NCI-H446 treated with DMSO at 0.1 percent for 48 hours (cell line): ENCODE measurements around the gene PLTP.

ENCODE experiments used
- DNase-seq: peaks from one replicate; lab custom pipeline; 2025; lab: John Stamatoyannopoulos, UW

The PLTP gene

DNA sequence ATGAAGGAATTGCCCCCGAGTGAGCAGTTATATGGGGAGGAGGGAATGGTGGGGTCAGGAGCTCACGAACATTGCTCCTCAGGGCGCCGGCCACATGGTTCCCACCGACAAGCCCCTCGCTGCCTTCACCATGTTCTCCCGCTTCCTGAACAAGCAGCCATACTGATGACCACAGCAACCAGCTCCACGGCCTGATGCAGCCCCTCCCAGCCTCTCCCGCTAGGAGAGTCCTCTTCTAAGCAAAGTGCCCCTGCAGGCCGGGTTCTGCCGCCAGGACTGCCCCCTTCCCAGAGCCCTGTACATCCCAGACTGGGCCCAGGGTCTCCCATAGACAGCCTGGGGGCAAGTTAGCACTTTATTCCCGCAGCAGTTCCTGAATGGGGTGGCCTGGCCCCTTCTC, 13.7 kb downstream of the PLTP start:
- DNase-seq, result no peak

DNA sequence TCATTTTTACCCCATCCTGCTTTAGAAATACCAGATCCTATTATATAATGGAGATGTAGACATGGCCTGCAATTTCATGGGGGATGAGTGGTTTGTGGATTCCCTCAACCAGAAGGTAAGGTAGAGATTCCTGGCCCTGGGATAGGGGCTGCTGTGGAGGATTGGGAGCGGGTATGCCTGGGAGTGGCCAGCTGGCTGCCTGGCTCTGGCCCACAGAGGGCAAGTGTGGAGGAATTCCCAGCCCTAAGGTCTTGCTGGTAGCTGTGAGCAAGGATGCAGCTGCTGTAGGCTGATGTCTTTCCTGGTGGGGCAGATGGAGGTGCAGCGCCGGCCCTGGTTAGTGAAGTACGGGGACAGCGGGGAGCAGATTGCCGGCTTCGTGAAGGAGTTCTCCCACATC, 14.3 kb downstream of the PLTP start:
- DNase-seq, result no peak

DNA sequence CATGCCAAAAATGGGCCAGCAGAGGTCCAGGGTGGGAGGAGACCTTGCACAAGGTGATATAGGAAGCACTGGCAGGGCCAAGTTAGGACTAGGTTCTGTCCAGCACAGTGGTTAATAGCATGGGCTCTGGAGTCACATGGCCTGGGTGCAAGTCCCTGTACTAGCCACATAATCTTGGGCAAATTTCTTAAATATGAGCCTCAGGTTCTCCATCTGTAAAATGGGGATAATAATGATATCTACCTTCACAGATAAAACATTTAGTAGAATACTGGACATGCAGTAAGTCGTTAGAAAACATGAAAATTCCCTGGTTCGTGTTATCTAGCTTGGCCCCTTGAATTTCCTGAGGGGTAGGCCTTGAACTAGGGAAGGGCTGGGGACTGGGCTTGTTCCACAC, 14.7 kb downstream of the PLTP start:
- no peak for DNase-seq

DNA sequence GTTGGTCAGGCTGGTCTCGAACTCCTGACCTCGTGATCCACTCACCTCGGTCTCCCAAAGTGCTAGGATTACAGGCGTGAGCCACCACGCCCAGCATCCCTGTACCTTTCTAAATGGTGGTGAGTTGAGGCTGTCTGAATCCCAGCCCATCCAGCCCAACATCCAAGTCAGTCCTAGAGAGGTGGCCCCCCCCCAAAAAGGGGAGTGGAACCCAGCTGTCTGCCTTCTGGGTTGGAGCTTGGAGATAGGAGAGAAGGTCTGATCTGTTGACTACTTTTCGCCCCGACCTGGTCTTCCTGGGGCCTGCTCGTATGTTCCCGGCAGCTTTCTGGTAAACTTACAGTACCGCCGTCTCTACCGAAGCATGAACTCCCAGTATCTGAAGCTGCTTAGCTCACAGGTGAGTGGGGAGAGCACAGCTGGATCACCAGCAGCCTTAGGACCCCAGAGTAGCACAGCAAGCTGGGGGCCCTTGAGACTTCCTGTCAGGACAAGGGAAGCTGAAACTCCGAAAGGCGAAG, 15.3 kb downstream of the PLTP start:
- no peak for DNase-seq

DNA sequence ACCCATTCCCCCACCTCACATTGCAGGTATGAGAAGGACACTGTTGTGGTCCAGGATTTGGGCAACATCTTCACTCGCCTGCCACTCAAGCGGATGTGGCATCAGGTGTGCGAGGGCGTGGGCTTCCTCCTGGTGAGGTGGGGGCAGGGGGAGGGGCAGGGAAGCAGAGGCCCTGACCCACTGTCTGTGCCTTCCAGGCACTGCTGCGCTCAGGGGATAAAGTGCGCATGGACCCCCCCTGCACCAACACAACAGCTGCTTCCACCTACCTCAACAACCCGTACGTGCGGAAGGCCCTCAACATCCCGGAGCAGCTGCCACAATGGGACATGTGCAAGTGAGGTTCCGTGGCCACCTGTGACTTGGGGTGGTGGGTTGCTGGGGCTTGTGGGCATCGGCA, 17.2 kb downstream of the PLTP start:
- no peak for DNase-seq

DNA sequence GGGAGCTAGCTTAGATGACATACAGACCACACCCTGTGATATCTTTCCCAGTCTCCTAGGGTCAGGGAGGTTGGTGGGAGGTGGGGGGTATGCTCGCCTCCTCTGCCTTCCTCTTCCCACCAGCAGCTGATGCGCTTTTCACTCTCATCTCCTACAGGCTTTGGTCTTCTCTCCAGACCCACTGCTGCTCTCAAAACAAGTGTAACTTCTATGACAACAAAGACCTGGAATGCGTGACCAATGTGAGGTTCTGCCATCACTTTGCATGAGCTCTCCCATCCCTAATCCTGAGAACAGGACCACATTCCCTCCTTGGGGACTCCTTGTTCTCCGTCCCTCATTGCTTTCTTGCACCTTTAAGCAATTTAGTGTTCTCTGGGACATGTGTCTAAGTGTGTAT, 18.1 kb downstream of the PLTP start:
- DNase-seq, result no peak

DNA sequence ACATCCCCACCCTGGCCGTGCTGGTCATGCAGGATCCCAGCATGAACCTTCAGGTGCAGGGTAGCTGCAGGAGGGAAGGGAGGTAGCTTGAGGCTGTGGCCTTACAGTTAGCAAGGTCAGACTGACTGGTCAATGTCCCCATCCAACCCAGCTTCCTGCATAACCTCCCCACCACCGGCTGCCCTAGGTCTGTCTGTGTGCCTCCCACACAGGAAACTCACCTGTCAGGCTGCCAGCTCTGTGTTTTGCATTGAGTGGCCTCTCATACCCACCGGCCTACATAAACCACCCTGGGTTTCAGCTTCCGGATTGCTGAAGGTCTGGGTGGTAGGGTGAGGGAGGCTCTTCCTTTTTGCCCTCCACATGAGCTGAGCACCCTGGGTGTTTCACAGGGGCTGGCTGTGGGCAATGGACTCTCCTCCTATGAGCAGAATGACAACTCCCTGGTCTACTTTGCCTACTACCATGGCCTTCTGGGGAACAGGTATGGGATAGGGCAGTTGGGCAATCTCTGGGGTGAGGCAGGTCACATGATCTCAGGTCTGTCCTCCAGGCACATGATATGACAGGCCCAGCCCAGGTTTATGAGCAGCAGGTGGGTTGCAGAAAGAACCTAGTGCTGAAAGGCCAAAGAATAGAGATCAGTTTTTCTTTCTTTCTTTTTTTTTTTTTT, 19.0 kb downstream of the PLTP start:
- no peak for DNase-seq

DNA sequence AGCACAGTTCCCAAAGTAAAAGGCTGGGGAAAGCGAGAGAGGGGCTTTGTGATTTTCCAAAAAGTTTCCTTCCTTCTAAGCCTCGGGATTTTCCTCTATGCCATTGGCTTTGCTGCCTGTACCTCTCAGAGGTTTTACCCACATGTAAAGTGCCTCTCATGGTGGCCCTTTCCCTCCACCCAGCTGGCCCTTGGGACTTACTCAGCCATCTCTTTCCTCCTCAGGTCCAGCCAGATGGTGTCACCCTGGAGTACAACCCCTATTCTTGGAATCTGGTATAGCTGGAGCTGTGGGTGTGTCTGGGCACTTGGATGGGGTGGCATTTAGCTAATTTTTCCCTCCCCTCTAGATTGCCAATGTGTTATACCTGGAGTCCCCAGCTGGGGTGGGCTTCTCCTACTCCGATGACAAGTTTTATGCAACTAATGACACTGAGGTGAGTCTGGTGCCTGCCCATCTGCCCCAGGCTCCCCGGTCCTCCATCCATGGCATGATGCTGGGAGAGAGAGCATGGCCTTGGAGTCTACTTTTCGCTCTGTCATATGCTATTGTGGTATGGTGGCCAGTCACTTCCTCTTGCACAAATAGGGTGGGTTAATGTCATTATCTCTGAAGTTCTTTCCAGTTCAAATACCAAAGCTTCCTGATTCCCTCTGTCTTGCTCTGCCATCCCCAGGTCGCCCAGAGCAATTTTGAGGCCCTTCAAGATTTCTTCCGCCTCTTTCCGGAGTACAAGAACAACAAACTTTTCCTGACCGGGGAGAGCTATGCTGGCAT, 19.7 kb downstream of the PLTP start:
- DNase-seq, result no peak

DNA sequence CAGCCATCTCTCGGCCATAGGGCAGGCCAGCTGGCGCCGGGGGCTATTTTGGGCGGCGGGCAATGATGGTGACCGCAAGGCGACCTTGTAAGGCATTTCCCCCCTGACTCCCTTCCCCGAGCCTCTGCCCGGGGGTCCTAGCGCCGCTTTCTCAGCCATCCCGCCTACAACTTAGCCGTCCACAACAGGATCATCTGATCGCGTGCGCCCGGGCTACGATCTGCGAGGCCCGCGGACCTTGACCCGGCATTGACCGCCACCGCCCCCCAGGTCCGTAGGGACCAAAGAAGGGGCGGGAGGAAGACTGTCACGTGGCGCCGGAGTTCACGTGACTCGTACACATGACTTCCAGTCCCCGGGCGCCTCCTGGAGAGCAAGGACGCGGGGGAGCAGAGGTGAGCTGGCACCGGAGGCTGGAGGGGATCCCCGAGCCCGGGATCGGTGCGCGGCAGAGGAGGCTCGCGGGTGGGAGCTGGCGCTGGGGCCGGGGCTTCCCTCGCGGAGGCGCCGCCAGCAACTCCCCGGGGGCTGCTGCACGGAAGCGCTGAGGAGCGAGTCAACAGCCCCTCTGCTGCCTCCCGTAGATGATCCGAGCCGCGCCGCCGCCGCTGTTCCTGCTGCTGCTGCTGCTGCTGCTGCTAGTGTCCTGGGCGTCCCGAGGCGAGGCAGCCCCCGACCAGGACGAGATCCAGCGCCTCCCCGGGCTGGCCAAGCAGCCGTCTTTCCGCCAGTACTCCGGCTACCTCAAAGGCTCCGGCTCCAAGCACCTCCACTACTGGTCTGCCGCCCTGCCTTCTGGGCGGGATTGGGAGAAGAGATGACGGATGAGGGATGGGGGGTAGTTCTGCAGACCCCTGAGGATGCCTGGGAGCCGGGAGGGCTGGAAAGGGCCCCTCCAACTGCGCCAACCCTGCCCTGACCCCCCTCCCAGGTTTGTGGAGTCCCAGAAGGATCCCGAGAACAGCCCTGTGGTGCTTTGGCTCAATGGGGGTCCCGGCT, 20.7 kb downstream of the PLTP start, which contains the start of the genes CTSA and NEURL2:
Gene CTSA (plus strand): TSS at position 351 of the 999 bp plus-strand sequence. CDS start 234 bp downstream, at position 585.
Gene NEURL2 (minus strand): TSS at position 224 of the 999 bp plus-strand sequence. CDS start 217 bp downstream, at position 7.
- DNase-seq, result peak; percentile 60

DNA sequence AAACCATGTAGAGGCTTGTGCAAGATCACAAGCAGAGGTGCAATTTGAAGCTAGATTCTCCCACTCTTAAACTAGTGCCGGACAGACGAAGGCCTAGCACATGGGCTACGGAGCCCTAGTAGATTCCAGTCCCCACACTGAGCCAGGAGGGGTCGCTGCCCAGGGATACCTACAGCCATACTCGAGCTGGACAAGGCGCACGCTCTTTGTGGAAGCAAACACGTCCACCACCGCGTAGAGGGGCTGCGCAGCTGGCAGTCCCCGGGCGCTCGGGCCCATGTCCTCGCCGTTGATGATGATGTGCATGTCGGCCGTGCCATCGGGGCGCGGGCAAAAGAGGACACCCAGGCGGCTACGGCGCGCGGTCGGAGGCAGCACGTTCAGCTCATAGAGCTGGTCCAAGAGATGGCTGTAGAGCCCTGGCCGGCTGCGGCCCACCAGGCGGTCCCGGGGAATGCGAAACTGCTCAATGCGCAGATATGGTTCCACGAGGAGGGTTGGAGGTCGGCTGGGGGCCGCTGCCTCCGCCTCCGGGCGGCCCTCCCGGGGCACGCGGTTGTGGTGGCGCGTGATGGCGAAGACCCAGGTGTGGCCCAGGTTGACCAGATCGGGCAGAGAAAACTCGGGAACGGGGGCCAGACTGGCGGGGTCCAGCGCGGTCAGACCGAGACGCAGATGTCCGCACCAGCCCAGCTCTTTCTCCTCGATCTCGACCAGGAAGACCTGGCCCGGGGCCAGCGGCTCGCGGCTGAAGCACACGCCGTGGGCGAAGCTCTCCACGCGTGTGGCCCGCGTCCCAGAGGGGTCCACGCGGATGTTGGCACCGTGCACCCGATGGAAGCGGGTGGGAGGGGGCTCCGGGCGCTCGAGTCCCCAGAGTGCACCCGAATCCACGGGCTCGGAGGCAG, 21.6 kb downstream of the PLTP start:
- no peak for DNase-seq

DNA sequence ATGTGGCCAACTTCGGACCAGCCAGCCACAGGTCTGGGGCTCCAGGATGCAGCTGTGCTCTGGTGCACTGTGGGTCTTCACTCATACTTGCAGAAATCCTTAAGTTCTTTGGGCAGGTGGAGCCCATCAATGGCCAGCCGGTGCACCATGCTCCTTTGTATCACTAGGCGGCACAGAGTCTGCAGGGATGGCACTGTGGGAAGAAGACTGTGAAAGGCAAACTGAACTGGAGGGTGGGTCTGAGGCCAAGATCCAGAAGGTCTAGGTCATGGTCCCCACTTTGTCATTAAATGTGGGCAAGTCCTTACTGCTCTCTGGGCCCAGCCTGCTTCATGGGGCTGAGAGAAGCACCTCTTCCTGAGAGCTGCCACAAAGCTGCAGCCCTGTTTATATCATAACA, 23.3 kb downstream of the PLTP start:
- DNase-seq, result no peak

DNA sequence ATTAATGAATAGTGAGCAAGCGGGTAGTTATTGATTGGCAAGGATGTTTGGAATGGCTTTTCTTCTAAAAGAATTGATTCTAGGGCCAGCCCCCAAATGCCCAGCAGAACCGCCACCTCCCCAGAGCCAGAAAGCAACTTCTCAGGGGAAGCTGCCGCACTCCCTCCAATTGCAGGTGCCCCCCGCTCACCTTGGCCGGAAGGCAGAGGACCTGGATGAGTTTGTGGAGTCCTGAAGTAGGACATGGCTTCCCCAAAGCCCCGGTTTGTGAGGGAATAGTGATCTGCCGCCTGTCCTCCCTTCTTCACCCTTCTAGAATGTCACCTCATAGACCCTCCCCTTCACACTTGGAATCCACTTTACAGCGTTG, 24.6 kb downstream of the PLTP start, which contains the start of gene SPATA25:
Gene SPATA25 (minus strand): TSS at position 277 of the 370 bp plus-strand sequence. CDS start 32 bp downstream, at position 245.
- no peak for DNase-seq

DNA sequence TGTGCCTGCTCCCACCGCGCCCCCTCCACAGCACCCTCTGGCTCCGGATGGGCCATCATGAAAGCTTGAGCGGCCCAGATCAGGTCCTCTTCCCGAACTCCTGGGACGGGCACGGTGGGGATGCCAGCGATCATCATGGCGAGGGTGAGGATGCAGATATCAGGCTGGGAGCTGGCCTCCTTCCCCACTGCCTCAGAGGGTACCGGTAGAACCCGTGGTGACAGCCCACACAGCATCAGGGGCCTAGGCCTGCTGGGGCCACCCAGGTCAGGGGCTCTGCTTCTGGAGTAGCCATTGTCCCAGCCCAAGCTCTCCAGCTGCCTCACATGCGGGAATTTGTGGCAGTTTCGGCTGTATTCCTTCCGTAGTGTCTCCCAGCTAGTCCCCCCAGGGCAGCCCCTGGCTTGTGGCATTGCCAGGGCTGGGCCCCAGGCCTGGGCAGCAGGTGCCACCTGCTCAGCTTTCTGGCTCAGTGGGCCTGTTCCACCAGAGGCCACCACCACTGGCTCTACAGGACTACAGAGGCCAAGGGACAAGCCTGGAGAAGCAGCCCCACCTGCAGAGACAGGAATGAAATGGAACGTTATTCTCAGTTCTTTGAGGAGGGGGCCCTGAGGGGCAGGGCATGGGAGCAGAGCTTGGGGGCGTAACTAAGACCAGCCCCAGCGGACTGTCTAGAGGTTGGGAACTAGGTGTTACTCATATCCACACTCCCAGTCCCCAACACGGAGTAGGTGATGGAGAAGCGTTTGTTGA, 25.2 kb downstream of the PLTP start:
- DNase-seq, result no peak

DNA sequence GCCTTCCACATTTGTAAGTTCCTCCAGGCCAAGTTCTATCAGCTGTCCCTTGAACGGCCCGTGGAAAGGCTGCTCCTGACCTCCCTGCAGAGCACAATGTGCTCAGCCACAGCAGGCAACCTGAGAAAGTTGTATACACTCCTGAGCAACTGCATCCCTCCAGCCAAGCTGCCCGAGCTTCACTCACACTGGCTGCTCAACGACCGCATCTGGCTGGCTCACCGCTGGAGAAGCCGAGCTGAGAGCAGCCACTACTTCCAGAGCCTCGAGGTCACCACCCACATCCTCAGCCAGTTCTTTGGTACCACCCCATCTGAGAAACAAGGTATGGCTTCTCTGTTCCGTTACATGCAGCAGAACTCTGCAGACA, 28.9 kb downstream of the PLTP start:
- DNase-seq, result no peak

DNA sequence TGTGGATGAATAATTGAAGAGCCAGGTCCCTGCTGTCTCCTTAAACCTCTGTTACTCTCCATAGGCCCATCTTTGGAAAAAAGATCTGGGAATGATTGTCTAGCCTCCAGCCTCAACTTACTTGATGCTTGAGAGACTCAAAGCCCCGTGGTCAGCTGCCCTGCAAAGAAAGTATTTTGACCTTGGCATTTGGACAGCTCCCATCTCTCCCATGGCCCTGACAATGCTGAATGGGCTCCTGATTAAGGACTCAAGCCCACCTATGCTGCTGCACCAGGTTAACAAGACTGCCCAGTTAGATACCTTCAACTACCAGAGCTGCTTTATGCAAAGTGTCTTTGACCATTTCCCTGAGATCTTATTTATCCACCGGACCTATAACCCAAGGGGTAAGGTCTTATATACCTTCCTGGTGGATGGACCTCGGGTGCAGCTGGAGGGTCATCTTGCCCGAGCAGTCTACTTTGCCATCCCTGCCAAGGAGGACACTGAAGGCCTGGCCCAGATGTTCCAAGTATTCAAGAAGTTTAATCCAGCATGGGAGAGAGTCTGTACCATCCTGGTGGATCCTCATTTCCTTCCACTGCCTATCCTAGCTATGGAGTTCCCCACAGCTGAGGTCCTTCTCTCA, 29.4 kb downstream of the PLTP start:
- no peak for DNase-seq

DNA sequence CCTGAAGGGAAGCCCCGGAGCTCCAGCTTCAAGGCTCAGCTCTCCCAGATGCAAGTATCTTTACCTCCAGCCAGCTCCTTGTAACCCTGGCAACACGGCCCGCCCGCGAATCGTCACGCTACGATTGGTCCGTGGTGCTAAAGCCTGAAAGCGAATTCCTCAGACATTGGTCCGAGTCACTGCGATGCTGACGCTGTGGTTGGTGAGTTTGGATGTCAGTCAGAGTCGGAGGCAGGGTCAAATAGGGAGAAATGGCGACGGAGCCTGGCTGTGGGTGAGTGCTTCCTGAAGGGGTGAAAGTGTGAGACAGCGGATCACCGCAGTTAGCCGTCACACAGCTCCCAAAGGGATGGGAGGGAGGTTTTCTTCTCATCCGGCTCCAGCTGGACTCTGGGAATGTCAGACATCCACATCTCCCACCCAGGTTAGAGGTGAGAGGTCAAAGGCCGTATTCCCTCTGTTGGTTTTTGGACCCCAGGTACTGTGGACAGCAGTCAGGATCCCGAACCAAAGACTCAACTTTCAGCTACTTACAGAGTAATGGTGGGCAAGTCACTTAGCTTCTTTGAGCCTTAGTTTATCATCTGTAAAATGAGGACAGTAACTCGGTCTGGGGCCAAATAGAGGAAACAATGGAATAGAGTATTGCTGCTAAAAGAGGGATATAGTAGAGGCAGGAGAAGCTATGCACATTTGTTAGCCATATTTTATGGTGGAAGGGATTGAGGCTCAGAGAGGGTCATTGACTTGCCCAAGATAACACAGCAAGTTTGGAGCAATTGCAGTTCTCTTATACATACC, 30.8 kb downstream of the PLTP start, which contains the start of gene ZSWIM1:
Gene ZSWIM1 (plus strand): TSS at position 240 of the 801 bp plus-strand sequence. CDS start 1,366 bp downstream, outside the sequence.
- DNase-seq, result peak; percentile 97

DNA sequence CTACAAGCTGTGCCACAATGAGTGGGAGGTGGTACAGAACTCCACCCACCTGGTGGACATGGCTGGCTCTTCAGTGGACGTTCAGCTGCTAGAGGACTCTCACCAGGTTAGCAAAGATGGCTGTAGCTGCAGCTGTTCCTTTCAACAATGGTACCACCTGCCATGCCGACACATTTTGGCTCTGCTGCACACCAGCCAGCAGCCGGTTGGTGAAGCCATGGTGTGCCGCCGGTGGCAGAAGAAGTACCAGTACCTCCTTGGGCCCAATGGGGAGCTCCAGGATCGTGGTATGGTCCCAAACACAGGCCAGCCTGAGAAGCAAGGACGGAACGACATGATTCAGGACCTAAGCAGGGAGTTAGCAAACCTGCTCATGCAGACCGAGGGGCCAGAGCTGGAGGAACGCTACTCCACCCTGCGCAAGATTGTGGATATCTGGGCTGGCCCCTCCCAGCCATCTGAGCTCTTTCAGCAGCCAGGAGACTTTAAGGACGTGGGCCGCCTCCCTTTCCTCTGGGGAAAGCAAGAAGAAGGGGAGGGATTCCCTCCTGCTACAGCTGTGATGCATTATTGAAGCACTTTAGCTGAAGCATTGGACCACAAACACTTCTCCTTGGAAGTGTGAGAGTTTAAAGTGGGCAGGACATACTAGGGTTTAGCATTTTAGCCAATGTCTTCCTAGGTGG, 33.7 kb downstream of the PLTP start:
- DNase-seq, result no peak

DNA sequence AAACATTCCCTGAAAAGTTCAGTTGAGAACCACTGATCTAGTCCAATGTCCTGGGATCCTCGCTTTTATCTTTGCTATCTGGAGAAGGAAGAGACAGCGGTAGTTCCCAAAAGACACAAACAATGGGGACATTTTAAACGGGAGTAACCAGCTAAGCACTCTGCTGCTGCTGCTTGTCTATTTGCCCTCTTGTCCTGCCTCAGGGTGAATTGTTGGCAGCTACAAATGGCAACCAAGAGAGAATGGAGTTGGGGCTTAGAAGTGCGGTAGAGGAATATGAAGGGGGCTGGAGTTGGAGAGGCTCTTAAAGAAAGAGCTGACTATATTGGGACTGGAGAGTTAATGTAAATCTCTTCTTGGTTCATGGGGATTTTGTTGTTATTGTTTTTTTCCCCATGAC, 37.4 kb downstream of the PLTP start:
- no peak for DNase-seq
